NOMO-1 treated with DMSO at 0.1 percent for 48 hours (cell line): ENCODE data around the gene GDF11.

ENCODE experiments used
- DNase-seq: peaks from one replicate; lab custom pipeline; 2025; ENCODE audit not compliant: unreplicated experiment; lab: John Stamatoyannopoulos, UW

The GDF11 gene

GRCh38 chr12:55780685-55781084, 37.8 kb downstream of the GDF11 start:
- no peak for DNase-seq

- no peak for DNase-seq
Measured at GRCh38 chr12:55788546-55788945, 45.6 kb downstream of the GDF11 start.

- no peak for DNase-seq
Measured at GRCh38 chr12:55789171-55789570, 46.2 kb downstream of the GDF11 start.

GRCh38 chr12:55789893-55790292, 47.0 kb downstream of the GDF11 start:
- DNase-seq = no peak

- no peak for DNase-seq
Measured at GRCh38 chr12:55795950-55796349, 53.0 kb downstream of the GDF11 start.

GRCh38 chr12:55797068-55797467, 54.1 kb downstream of the GDF11 start:
- DNase-seq = no peak

- no peak for DNase-seq
Measured at GRCh38 chr12:55797550-55797949, 54.6 kb downstream of the GDF11 start.
